Dermis blood vessel endothelial cell (primary cell): ENCODE results near the gene LPIN1. TPM values are rescaled to one million over a fixed set of nuclear protein-coding genes. Genes with fewer than 3 reads are reported as not detected.

ENCODE experiments used
- DNase-seq: peaks from one replicate; pipeline ENCODE4 v3.0.0; 2010
- total RNA-seq: library from RNA; depleted of rRNA; stranded (reverse); fragments of >200 nt; gene quantifications from 2 replicates; pipeline ENCODE4 v1.2.3, GENCODE V29; 2014

The LPIN1 gene
- total RNA-seq, 1 donor from 2014 or later = 24.0 TPM

- peak; percentile 64 for DNase-seq
Measured at GRCh38 chr2:11784747-11785610, 38.5 kb downstream of the LPIN1 start.

DNA sequence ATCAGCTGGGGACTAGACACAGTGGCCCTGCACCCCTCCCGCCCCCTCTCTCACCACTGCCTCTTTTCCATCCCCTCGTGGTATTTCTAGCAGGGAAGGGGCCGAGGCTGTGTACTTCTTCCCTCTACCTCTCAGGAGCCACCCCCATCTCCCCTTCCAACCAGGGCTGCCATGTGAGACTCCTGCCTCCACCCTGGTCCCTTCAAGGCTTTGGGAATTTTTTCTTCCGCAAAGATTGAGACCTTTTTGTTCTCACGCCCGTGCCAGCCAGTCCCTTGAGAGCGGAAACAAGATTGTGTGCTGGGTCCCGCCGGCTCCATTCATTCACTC, 39.1 kb downstream of the LPIN1 start:
- DNase-seq = no peak

GRCh38 chr2:11786191-11786590, 39.8 kb downstream of the LPIN1 start:
- DNase-seq = no peak

DNA sequence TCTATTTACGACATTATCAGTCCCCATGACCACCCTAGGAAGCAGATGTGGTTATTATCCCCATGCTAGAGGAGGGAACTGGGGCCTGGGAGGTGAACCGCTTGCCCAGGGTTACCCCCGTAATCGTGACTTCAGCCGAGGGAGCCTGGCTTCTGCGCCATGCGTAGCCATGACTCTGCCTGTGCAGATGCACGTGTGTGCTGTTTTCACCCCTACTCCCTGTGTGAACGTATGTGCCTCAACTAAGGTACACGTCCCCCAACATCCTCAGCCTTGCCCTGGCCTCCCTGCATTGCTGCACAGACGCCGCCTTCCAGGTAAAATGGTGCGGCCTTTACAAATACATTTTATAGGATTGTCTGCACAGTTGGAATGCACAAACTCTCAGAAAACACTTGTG, 40.2 kb downstream of the LPIN1 start:
- no peak for DNase-seq

DNA sequence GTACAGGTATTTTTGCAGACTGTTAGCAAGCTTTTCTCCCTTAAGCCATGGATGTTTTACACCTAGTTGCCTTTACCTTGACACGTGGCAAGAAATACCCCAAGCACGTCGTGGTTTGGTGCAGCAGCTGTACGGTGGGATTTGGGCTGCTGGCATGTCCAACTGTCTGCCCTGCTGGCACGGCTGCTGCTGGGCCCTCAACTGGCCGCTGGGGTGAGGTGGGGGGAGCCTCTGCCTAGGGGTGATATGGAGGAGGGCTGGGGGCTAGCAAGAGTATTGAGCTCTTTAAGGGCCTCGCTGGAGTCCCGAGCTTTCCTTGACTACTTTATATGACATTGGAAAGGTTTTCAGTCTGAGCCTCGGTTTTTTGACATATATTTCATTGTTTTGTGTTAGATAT, 41.6 kb downstream of the LPIN1 start:
- no peak for DNase-seq

GRCh38 chr2:11788461-11789124, 42.2 kb downstream of the LPIN1 start:
- no peak for DNase-seq

DNA sequence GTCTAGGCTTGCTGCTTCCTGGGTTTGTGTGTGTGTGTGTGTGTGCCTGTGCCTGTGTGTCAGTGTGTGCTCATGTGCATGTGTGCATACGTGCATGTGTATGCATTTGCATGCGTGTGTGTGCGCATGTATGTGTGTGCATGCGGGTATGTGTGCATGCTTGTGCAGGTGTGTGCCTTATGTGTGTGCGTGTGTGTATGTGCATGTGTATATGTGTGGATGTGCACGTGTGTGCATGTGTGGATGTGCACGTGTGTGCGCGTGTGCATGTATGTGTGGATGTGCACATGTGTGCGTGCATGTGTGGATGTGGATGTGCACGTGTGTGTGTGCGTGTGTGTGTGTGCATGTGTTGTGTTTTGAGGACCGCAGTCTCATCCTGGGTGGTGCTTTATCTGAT, 42.8 kb downstream of the LPIN1 start:
- no peak for DNase-seq

DNA sequence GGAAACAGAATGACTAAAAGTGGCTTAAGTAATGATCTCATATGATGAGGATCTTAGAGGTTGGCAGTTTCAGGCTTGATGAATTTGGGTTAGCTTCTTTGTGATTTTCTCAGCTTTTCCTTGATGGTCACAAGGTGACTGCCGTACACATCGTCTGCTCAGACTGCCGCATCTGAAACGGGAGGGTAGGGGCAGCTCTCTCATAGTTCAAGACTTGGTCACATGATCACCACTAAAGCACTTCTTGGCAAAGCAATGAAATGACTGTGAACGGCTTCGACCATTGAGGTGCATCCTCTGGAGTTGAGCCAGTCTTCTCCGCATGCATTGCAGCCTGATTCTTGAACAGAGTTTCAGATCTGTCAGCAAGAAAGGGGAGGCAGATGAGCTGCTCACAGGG, 43.8 kb downstream of the LPIN1 start:
- no peak for DNase-seq

- DNase-seq = no peak
Measured at GRCh38 chr2:11795590-11795989, 49.2 kb downstream of the LPIN1 start.

- no peak for DNase-seq
Measured at GRCh38 chr2:11796190-11797171, 50.0 kb downstream of the LPIN1 start.

DNA sequence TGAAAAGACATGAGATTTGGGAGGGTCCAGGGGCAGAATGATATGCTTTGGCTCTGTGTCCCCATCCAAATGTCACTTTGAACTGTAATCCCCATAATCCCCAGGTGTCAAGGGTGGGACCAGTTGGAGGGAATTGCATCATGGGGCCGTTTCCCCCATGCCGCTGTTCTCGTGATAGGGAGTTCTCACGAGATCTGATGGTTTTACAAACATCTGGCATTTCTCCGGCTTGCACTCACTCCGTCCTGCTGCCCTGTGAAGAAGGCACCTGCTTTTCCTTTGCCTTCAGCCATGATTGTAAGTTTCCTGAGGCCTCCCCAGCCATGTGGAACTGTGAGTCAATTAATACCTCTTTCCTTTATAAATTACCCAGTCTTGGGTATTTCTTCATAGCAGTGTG, 51.4 kb downstream of the LPIN1 start:
- no peak for DNase-seq

DNA sequence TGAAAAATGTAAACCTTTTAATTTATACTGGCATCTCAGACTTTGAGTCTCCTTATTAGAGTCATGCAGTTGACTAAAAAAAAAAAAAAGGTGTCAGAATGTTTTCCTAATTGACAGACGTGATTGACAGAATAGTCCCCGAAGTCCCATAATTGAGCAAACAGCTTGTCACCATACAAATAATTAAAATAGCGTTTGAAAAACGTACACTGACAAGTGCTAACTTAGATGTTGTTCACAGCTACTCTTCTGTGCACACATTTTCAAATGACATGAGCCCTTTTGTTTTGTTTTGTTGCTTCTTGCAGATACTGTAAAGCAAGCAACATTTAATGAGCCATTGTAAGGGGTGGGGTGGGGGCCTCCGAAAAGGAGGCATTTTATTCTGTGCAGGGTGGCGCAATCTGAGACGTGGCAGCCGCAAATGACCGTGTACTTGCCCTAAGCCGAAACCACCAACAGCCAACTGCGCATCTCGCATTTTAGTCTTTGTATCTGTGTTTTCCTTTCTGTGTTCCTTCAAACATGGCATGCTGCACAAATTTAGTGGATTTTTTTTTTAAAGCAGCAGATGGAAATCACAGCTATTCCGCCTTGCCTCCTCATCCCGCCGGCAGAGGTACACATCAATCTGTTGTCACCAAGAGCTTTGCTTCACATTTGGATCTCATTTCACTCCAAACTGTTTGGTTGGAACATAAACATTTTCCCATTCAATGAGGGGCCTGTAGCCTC, 52.4 kb downstream of the LPIN1 start:
- DNase-seq = no peak

DNA sequence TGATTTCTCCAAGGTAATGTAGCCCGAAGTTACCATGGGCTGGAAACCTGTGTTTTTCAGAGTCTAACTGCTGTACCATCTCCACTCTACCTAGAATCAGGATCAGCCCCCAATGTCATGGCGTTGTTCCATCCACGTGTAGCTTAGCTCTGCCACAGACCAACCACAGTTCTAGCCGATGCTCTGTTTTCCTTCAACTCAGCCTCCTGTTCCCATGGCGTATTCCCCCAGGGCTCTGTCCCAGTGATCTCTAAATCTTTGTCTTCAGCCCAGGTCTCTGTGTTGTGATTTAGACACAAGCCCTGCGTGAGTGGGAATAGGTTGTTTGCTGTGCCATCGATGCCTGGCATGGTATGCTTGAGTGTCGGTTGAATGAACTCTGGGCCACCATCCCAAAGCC, 53.4 kb downstream of the LPIN1 start:
- no peak for DNase-seq

DNA sequence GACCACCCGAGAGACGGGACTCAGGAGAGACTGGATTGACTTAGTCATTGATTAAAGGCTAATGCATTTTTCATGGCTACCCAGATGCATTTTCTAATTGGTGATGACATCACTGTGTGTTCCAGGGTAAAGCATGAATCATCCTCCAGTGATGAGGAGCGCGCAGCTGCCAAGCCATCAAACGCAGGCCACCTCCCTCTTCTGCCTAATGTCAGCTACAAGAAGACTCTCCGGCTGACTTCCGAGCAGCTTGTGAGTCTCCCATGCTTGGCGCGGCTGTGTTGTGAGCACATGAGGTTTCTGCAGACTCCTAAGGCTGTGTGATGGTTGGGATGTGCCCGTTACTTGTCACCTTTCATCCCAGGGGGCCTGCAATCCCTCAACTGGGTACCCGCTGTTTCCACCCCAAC, 56.4 kb downstream of the LPIN1 start:
- DNase-seq = peak; percentile 18

DNA sequence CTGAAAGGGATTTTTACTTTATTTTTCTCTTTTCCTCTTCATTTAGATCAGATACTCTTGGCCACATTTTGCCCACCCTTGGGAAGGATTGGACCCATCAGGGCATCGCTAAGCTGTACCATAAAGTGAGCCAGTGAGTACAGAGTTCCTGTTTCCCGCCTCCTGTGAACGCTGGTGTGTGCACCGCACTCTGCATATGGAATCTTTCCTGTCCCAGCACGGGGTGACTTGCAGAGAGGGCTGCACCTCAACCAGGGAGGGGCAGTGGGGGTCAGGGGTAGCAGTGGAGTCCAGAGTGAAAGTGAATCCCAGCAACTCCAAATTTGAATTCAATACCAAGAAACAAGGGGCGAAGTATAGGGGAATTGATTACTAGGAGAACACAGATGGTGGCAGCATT, 58.6 kb downstream of the LPIN1 start:
- no peak for DNase-seq

GRCh38 chr2:11805920-11806319, 59.5 kb downstream of the LPIN1 start:
- DNase-seq = no peak

- no peak for DNase-seq
Measured at GRCh38 chr2:11807156-11808015, 61.0 kb downstream of the LPIN1 start.

DNA sequence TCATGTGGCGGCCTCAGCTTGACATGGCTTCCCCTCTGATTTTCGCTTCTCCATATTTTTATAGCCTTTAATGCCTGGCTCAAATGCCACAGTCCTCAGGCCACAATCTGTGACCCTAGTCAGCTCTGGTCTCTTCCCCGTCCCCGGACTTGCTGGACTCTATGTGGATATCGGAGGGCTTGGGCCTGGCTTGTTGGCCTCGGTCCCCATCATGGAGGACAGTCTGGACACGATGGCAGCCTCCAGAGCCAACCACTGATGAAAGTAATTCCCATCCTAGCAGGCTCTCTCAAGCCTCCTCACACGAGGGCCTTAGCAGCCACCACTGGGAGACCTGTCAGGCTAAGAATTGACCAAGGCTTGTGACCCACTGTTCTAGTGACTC, 61.6 kb downstream of the LPIN1 start:
- no peak for DNase-seq

- no peak for DNase-seq
Measured at GRCh38 chr2:11809586-11810236, 63.3 kb downstream of the LPIN1 start.

DNA sequence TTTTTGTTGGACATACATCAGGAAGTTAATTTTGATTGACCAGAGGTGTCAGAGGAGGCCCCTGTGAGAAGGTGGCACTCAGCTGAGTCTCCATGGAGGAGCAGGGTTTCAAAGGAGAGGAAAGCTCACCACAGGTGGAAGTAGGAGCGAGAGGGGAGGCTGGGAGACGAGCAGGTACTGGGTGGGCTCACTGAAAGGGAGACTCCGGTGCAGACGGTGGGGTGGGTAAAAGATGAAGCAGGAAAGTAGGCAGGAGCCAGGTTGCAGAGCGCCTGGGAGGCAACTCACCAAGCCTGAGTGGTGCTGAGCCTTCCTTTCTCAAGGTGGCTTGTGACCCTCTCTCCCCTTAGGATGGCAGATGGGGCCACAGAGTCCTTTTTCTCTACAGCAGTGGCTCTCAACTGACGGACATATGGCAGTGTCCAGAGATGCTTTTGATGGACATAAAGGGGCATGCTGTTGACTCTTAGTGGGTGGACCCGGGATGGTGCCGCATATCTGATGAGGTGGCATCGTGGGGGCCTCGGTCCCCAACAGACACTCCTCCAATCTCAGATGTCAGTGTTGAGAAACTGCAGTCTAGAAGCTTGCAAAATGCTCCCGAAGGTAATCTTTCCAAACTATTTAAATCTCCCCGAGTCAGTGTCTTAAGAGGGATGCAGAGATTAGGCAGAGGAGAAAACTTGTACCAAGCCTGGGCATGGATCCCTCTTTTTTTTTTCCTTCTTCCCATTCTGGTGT, 64.0 kb downstream of the LPIN1 start:
- DNase-seq = no peak
